Left cardiac atrium (tissue), 4 donors: ENCODE data around the gene IL17RA. TPM values are rescaled to one million over a fixed set of nuclear protein-coding genes. Genes with fewer than 3 reads are reported as not detected.
"Not testable (repeated sequence)": the region's sequence is repeated elsewhere in the genome, so short reads cannot be mapped to it uniquely, and the experiment has no call there.

Source experiments
- ATAC-seq, 2 donors: fragments of 200-7000 bp; cut with Tn5 transposase; one replicate each; pipeline ENCODE4 v1.9.1; 2020; ENCODE audit warnings: mild to moderate bottlenecking in 2 of 2, moderate library complexity in 2 of 2
- DNase-seq: peaks from one replicate; pipeline ENCODE4 v3.0.0-alpha.2; 2020
- intact Hi-C, 2 donors: fragments of 100-400 bp; cut with DNase I; formaldehyde crosslinking; loops; one replicate each; pipeline versions ENCODE4 v1.14.1 to v1.15.1; 2022 to 2023
- long read RNA-seq: library from polyadenylated mRNA; unstranded; transcript quantifications from one replicate; pipeline ENCODE4 v2.0.0, GENCODE V29; 2021
- total RNA-seq, 2 donors: library from RNA; stranded (reverse); fragmentation: NEBNext Ultra II Directional; extraction: Animal tissue kit (Norgen Biotek cat#: 25700); gene quantifications; one replicate each; pipeline ENCODE4 v1.2.1, GENCODE V29; 2021
- donor health status: DM: no; HTN: yes; CAD: no.
- donor health status: DM: no; HTN: yes; CAD: no; lungs with severe emphysema.
- donor health status: DM: yes; HTN: yes; CAD: no.
- donor health status: Dilated cardiomyopathy.

Gene IL17RA, protein sequence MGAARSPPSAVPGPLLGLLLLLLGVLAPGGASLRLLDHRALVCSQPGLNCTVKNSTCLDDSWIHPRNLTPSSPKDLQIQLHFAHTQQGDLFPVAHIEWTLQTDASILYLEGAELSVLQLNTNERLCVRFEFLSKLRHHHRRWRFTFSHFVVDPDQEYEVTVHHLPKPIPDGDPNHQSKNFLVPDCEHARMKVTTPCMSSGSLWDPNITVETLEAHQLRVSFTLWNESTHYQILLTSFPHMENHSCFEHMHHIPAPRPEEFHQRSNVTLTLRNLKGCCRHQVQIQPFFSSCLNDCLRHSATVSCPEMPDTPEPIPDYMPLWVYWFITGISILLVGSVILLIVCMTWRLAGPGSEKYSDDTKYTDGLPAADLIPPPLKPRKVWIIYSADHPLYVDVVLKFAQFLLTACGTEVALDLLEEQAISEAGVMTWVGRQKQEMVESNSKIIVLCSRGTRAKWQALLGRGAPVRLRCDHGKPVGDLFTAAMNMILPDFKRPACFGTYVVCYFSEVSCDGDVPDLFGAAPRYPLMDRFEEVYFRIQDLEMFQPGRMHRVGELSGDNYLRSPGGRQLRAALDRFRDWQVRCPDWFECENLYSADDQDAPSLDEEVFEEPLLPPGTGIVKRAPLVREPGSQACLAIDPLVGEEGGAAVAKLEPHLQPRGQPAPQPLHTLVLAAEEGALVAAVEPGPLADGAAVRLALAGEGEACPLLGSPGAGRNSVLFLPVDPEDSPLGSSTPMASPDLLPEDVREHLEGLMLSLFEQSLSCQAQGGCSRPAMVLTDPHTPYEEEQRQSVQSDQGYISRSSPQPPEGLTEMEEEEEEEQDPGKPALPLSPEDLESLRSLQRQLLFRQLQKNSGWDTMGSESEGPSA
- 10 to 100 TPM; 11.6 to 15.4 TPM for total RNA-seq
- long read RNA-seq, partial matches to known transcripts = 0 of 3 reads
- long read RNA-seq, other reads (novel, unspliced or antisense) = 3 of 3 reads

DNA sequence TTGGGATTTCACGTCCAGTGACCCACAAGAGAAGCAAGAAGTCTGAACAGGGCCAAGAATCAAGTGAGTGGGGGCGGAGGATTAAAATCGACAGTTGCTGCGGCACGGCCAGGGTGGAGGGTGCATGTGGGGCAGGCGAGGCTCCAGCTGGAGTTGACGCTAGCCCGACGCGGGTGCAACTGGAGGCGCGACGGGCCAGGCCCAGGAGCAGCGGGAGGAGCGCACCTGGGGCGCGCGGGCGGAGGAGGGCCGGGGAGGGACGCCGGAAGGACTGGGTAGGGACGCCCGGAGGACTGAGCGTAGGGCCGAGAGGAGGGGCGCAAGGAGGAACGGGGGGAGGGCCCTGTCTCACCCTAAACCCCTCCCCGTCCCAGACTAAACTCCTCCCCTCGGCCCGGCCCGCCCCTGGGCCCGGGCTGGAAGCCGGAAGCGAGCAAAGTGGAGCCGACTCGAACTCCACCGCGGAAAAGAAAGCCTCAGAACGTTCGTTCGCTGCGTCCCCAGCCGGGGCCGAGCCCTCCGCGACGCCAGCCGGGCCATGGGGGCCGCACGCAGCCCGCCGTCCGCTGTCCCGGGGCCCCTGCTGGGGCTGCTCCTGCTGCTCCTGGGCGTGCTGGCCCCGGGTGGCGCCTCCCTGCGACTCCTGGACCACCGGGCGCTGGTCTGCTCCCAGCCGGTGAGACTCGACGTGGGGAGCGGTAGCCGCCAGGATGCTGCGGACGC, at the start of gene IL17RA:
Gene IL17RA (plus strand): TSS at position 447 of the 723 bp plus-strand sequence. CDS start 92 bp downstream, at position 539.
- ATAC-seq (peak; percentile 97 to 99), DNase-seq (peak; percentile 91)
- intact Hi-C loops = loop anchor here (10.0 kb wide), 2 partner anchors 80 to 90 kb away; no protein-coding TSS in a partner anchor

DNA sequence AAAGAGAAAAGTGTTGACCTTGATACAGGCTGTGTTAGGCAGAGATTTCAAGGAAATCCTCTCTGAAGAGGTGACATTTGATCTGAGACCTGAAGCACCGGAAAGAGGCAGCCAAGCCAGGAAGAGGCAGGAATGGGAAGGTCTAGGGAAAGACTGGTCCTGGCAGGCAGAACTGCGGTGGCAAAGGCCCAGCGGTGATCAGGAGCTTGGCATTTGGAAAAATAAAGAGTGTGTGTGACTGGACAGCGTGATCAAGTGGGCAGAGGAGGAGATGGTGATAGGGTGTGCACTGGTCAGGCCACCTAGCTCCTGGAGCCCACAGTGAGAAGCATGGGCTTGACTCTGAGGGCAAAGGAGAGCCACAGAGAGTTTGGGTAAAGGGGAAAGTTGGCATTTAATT, 49.6 kb upstream of the IL17RA start:
- intact Hi-C loops = no loop called here
- ATAC-seq (peak in 1 of 2 donors; percentile 45), DNase-seq (no peak)

DNA sequence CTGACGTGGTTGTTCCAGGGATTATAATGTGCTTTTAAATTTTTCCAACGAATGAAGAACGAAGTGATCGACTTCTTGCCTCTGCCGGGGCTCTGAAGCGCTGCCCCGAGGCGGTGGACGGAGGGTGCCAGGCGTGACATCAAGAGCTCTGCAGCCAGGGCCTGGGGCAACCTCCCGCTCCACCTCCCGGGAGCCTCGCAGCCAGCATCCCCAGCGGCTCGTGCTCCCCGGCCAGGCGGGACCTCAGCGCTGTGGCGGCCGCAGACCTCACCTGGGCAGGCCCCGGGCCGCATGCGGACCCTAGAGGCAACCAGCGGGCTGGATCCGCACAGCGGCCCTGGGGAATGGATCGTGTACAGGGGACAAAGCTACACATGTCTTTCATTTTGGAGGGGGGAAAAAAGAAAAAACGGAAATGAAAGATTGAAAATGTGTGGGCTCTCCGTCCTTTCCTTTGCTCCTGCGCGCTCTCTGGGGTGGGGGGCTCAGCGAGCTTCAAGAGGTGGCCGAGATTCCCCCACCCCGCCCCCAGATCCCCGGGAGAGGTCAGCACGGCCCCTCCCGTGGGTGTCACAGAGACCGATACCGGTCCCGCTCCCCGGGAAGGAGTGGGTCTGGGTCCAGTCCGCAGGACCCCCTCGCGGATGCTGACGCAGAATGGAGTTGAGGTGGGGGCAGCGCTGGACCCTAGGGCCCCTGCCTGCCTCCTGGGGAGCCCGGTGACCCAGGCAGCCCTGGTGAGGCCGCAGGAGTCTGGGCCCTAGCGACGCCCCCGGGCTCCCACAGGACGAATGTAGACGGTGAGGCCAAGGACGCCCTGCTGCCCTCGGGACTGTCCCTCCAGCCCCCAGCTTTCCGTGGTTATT, 48.6 kb upstream of the IL17RA start:
- intact Hi-C loops = not testable (repeated sequence)
- DNase-seq (peak; percentile 38), ATAC-seq (peak; percentile 36 to 66)

DNA sequence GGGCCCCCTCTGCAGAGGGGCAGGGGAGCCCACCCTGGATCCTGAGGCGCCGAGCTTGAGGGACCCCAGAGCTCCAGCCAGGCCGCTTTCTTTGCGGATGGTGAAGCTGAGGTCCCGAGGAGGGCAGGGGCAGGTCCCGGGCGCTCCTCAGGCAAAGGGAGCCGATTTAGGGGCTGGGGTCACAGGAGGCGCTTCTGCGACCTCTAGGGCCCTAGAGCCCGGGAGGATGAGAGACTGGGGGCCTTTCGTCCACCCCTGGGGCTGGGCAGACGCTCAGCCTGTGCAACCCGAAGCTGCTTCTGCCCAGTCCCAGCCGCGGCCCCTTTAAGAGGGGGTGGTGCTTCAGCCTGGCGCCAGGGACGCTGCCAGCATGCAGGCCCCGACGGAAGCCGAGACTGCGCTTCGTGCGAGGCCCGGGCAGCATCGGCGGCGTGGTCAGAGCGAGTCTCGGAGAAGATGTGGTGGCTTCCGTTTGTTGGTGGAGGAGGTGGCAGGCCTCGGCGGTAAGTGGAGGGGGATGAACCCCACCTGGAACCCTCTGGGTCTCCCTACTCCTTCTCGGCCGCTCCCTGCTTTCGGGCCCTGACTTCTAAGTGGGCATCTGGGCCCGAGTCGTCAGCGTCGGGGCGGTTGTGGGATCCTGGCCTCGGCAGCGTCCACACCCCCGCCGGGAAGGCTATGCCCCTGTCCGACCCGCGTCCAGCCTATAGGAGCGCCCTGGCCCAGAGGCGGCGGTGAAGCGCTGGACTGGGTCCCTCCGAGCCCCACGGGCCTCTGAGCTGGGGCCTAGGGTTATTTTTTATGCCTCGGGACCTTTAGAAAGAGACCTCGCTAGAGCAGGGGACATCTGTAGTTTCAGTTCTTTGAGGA, 47.7 kb upstream of the IL17RA start:
- ATAC-seq = peak; percentile 71 to 95
- intact Hi-C loops, DNase-seq: not testable (repeated sequence)

DNA sequence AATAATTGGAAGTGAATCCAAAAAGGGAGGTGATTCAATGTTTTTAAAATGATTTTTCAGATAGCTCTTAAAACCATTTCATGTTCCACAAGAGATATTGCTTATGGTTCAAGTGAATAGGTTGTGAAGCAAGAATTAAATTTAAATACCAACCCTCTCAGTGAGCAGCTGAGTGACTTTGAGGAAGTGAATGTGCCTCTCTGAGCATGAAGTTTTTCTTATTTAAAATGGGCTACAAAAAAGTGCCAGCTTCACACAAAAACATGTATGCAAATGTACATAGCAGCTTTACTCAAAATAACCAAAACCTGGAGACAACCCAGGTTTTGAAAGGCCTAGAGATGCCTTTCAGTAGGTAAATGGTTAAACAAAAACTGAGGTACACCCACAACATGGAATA, 41.3 kb upstream of the IL17RA start:
- DNase-seq = no peak
- intact Hi-C loops = no loop called here
- no peak for ATAC-seq

DNA sequence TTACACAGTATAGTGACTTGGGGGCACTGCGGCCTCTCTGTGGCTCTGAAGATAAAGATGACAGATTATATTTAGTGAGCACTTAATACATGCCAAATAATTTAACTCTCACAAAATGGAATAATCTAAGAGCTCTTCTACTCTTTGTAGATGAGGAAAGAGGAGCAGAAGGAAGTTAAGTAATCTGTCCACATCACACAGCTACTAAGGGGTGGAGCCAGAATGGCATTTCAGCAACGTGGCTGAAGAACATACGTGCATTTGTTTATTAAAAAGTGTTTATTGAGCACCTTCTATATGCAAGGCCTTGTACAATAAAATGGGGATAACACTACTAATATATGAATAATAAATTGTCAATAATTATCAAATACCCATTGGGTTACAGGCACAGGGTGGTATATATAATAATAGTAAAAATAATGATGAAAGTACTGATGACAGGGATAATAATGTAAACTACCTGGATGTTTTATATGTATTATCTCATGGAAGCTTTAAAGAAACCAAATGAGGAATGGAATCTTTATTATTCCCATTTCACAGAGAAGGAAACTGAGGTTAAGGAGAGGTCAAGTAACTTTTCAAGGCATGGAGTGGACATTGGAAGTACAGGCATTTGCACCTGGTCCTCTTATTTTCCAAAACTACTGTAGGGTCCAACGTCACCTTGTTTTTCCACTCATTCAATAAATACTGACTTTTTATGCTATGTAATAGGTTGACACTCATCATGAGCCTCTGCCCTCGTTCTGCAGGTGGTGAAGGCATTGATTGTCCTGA, 38.0 kb upstream of the IL17RA start:
- intact Hi-C loops = no loop called here
- DNase-seq (no peak), ATAC-seq (no peak)

DNA sequence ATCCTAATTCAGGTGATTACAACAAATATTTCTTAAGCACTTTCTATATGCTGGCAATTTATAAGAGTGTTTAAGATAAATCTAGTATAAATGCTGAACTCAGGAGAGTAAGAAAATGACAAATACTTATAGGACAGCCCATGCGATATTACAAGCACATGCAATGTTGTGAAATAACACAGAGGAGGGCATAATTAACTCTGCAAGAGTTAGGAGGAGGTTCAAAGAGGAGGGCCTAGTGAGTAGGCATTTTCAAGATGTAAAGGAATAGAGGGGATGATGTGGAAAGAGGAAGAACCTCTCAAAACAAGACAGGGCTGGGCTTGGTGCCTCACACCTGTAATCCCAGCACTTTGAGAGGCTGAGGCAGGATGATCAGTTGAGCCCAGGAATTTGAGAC, 37.1 kb upstream of the IL17RA start:
- intact Hi-C loops = no loop called here
- DNase-seq = no peak
- ATAC-seq = no peak

DNA sequence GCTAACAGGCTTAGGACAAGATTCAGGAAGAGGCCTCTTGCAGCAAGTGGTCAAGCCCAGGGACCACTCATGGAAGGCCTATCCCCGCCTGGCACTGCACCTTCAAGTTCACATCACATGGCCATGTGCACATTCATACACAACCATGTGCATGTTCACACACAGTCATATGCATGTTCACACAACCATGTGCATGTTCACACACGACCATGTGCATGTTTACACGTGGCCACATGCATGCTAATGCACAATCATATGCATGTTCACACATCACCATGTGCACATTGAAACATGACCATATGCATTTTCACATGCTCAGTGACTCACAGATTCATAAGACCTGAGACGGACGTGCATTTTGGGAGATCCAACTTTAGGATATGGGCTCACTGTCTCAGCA, 28.7 kb upstream of the IL17RA start:
- intact Hi-C loops = loop anchor here (2.0 to 10.0 kb wide), 2 partner anchors 139 to 141 kb away; no protein-coding TSS in a partner anchor
- DNase-seq (no peak), ATAC-seq (no peak)

DNA sequence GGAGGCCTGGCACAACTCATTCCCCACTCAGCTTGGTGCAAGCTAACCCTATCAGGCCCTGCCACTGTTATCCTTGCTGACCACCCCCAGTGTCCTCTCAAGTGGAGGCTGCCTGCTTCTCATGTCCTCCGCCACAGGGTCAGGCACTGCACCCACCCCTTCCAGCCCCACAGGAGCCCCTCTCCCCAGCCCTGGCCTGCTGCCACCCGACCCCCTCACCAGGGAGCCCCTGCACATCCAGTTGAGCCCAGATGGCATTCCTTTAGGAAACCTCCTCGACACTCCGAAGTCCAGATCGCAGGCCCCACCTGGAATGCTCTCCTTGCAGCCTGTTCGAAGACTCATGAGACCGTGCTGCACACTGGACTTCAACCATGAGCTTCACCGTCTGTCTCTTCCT, 28.0 kb upstream of the IL17RA start:
- intact Hi-C loops = loop anchor here (2.0 to 10.0 kb wide), 2 partner anchors 140 to 142 kb away; no protein-coding TSS in a partner anchor
- DNase-seq (no peak), ATAC-seq (no peak)

DNA sequence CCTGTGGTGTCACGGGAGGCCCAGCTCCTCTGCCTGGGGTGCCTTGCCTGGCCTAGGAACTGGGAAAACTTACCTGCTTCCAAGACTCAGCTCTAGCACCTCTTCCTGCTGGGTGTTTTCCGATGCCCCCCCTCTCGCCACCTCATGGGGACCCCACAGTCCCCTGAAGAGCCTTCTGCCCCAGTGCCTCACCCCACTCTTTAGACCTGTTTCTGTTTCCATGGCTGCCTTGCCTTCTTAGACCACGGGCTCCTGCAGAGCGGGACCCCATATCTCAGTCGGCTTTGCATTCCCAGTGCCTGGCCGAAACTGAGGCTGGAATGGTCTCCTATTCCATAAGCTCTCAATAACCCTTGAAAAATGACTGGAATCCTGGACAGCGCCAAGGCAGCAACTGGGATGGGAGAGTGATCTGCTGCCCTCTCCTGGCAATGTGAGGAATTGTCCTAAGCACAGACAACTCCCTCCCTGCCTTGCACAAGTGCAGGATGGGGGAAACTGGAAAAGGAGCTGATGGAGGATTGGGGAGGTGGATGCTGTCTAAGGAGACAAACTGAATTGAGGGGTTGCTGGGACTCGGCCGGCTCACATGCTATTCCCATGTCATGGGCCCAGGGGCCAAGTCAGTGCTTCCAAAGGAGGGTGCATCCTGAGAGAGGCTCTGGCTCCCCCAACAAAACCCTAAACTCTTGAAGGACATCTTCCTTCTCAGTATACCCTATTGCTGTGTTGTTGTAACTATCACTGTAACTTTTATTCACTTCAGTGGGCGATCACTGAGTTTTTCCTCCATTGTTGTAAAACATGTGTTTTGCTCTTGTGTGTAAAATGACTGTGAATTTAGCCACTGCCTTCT, 26.6 kb upstream of the IL17RA start:
- ATAC-seq (peak; percentile 87), DNase-seq (peak; percentile 70)
- intact Hi-C loops = loop anchor here (2.0 to 10.0 kb wide), 2 partner anchors 141 to 143 kb away; no protein-coding TSS in a partner anchor

DNA sequence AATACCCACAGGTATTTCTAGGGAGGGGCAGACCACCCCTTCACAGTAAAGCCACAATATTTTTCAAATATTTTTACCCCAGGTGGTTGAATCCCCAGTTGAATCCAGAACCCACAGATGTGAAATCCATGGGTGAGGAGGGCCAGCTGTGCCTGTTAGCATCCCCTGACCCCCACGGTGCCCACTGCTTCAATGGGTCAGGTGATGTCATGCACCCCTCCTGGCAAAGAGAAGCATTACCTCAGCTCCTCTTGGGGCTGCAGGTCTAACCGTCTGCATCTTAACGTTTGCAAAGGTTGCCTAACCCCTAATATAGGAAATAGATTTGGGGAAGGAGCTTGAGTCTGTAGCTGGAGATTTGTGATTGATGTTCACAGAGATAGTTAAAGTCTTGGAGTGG, 24.7 kb upstream of the IL17RA start:
- intact Hi-C loops = no loop called here
- DNase-seq (no peak), ATAC-seq (no peak)

DNA sequence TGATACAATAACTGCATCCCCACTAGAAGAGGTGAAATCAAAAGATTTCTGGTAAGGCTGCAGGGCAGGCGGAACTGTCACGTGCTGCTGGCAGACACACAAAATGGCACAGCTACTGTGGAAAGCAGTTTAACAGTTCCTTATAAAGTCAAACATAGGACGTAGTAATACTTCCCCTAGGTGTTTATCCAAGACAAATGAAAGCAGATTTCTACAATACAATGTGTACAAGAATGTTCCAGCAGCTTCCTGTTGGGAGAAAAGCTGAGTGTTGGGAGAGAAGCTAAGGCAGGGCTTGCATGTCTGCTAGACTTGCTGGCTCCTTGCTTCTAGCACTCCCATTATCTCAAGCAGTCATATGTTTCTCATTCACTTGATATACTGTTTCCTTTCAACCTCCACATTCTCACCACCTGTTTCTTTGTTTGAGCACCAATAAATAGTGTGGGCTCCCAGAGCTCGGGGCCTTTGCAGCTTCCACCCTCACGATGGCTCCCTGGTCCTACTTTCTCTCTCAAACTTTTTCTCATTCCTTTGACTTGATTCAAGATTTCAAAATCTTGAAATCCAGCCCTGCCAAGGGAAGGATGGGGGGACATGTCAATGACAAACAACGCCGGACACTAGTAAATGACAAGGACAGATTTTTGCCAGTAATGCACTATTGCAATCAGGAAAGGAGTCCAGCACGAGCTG, 21.2 kb upstream of the IL17RA start:
- intact Hi-C loops = no loop called here
- ATAC-seq (peak; percentile 49 to 50), DNase-seq (peak; percentile 67)

DNA sequence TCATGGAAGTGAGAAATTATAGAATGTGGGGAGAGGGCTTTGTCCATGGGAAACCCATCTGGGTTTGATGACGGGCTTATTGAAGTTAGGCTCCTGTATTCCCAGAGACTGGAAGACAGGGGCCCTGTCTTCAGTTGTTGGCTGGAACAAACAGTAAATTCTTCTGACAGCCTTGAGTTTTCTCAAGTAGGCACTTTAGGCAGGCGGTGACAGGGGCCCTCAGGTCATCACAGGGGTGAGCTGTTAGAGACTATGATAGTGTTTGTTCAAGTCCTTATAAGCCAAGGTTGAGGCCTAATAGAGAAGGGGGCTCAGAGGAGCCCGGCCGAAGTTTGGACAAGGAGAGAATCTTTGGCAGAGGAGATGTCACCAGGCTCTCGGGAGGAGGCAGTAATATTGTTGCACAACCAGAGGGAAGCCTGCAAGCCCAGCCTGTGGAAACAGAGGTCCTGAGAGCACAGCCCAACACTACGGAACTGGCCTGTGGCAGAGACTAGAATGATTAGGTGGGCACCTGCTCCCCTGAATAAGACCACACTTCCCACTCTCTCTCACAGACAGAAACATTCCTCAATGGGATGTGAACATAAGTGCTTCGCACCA, 20.2 kb upstream of the IL17RA start:
- DNase-seq (no peak), ATAC-seq (peak; percentile 11 to 52)
- intact Hi-C loops = no loop called here

DNA sequence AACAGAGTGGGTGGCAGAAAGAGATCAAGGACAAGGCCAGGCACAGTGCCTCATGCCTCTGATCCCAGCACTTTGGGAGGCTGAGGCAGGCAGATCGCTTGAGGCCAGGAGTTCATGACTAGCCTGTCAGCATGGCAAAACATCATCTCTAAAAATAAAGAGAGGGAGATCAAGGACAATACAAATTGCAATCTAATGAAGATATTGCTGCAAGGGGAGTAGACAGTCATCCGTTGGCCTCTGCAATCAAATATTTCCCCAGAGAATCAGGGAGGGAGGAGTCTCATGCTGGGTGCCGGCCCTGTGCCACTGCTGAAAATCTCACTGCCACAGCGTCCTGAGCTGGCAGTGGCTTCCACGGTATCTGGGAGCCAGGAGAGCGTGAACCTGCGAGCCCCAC, 19.4 kb upstream of the IL17RA start:
- DNase-seq = no peak
- intact Hi-C loops = no loop called here
- peak; percentile 35 to 48 for ATAC-seq
